Measurements from ENCODE around the gene CLOCK. TPM values are rescaled to one million over a fixed set of nuclear protein-coding genes. Genes with fewer than 3 reads are reported as not detected.

CLOCK gene
- total and polyA plus RNA-seq, 2 experiments from 2014 or later = 10.0 to 15.3 TPM

DNA sequence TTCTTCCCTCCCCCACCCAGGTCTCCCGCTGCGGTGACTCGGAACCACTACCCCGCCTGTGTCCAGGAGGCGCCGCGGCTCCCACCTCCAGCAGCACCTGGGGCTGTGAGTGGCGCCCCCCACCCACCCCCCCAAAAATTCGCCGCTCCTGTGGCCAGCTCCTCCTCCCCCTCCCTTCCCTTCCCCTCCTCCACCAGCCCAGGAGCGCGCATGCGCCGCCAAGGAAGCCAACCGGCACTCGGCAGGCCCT is 278 bp downstream of the CLOCK start:
- DNase-seq (ENCODE audit: low read depth in 1 of 2, low spot score in 1 of 2) = no peak
- TF ChIP-seq, protein P1, sequence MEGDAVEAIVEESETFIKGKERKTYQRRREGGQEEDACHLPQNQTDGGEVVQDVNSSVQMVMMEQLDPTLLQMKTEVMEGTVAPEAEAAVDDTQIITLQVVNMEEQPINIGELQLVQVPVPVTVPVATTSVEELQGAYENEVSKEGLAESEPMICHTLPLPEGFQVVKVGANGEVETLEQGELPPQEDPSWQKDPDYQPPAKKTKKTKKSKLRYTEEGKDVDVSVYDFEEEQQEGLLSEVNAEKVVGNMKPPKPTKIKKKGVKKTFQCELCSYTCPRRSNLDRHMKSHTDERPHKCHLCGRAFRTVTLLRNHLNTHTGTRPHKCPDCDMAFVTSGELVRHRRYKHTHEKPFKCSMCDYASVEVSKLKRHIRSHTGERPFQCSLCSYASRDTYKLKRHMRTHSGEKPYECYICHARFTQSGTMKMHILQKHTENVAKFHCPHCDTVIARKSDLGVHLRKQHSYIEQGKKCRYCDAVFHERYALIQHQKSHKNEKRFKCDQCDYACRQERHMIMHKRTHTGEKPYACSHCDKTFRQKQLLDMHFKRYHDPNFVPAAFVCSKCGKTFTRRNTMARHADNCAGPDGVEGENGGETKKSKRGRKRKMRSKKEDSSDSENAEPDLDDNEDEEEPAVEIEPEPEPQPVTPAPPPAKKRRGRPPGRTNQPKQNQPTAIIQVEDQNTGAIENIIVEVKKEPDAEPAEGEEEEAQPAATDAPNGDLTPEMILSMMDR (IDR thresholded peaks at IDR 0.05; ENCODE audit: low read depth, low read length) = no peak
- Histone ChIP-seq H3K27me3 (no peaks in the 10 kb centered on the region), H3K36me3 (no peaks in the 10 kb centered on the region), H3K4me1 (ENCODE audit: low read depth) (peaks cover 26% of the 10 kb centered on the region), H3K27ac (peak overlapping the region; percentile 98), H3K4me3 (peak overlapping the region; percentile 56), H3K9me3 (ENCODE audit: low read depth) (no peaks in the 10 kb centered on the region)

DNA sequence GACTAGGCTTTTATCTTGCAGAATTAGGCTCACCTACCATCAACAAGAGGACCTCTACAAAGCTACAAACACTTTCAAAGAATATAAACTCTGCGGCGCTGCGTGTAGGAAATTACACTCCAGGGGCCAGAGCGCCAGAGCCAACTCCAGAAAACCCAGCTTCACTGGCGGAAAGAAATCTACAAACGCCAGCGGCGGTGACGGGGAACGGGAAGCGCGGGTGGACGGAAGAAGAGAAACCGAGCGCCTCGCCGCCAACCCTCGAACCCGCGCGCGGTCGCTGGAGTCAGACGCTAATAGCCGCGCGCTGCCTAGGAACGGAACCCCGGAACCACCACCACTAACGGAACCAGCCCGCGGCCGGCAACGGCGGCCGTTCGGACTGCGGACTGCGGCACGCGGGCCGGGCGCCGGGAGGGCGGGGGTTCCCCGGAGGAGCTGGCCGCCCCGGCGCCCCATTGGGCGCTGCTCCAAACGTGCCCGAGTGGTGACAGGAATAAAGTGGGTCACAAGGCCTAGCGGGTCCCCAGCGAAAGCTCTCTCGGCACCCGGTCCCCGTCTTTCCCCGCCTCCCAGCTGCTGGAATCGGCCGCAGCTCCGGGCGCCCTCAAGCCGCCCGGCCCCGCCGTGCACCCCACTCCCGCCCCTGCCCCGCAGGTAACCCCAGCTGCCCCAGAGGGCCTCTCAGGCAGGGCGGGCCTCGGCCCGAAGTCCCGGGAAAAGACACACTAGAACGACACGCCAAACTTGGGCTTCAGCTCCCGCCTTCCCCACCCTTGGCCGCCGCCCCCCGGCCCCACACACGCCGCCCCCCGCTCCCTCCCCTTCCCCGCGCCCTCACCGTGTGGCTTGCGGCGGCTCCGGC is 836 bp downstream of the CLOCK start:
- DNase-seq (ENCODE audit: low read depth in 1 of 2, low spot score in 1 of 2) = peak; percentile 79 to 93
- H3K4me3 ChIP-seq = peak overlapping the region; percentile 56
- no peaks in the 10 kb centered on the region for H3K9me3 ChIP-seq (ENCODE audit: low read depth)
- TF ChIP-seq, protein P1 (IDR thresholded peaks at IDR 0.05; ENCODE audit: low read depth, low read length) = no peak
- H3K36me3 ChIP-seq = no peaks in the 10 kb centered on the region
- no peaks in the 10 kb centered on the region for H3K27me3 ChIP-seq
- H3K4me1 ChIP-seq (ENCODE audit: low read depth) = peaks cover 26% of the 10 kb centered on the region
- peak overlapping the region; percentile 98 for H3K27ac ChIP-seq

DNA sequence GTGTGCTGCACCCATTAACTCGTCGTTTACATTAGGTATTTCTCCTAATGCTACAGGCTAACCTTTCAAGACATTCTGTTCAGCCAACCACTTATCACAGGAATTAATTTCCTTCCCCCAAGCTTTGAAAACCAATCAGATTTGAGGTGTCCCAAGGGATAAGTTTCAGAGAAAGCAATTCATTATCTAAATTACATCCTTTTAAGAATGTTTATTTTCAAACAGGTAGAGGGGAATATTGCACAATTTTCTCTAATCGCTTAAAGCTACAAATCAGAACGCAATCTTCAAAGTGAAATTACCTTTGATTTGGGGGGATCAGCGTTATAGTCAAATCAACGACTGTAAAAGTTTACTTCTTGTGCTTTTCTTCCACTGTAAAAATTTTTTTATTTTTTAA is 1.6 kb downstream of the CLOCK start:
- TF ChIP-seq, protein P1 (IDR thresholded peaks at IDR 0.05; ENCODE audit: low read depth, low read length) = no peak
- H3K27me3 ChIP-seq = no peaks in the 10 kb centered on the region
- peaks cover 26% of the 10 kb centered on the region for H3K4me1 ChIP-seq (ENCODE audit: low read depth)
- DNase-seq (ENCODE audit: low read depth in 1 of 2, low spot score in 1 of 2) = peak; percentile 15 to 18
- no peaks in the 10 kb centered on the region for H3K36me3 ChIP-seq
- peak overlapping the region; percentile 98 for H3K27ac ChIP-seq
- H3K9me3 ChIP-seq (ENCODE audit: low read depth) = no peaks in the 10 kb centered on the region
- peak overlapping the region; percentile 56 for H3K4me3 ChIP-seq

DNA sequence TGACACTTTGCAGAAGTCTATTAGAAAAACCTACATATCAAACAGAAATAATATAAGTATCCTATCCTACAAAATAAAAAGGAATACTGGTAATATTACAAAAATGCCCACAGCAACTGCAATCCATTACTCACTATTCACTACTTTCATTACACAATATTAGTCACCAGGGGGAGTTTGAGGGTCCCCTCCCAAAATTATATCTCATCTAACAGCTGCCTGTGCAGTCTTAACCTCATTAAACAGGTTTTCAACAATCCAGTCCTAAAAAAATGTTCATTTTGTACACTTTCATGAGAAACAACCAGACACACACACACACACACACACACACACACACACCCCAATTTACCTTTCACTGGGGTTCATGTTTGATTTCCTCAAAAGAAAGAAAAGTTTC is 2.9 kb downstream of the CLOCK start:
- H3K27ac ChIP-seq = no peak overlapping the region
- H3K36me3 ChIP-seq = no peaks in the 10 kb centered on the region
- no peak overlapping the region for H3K4me3 ChIP-seq

DNA sequence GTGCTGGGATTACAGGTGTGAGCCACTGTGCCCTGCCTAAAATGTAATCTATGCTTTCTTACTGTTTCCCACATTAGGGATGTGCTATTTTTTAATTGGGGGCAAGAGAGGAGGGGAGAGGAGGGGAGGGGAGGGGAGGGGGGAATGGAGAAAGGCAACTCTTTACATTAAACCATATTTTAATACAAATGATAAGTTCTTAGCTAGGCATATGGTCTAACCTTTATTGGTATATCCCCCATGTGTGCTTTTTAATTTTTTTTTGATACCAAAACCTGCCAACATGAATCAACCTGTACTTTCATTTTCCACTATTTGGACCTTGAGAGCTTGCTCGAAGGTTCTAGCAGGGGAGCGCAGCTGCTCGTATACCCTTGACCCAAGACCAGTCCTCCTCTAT is 6.4 kb downstream of the CLOCK start:
- Histone ChIP-seq H3K27ac (no peak overlapping the region), H3K27me3 (no peaks in the 10 kb centered on the region), H3K4me1 (ENCODE audit: low read depth) (peaks cover 21% of the 10 kb centered on the region), H3K9me3 (ENCODE audit: low read depth) (no peaks in the 10 kb centered on the region), H3K36me3 (no peaks in the 10 kb centered on the region), H3K4me3 (no peak overlapping the region)
- TF ChIP-seq, protein P1 (IDR thresholded peaks at IDR 0.05; ENCODE audit: low read depth, low read length) = no peak
- DNase-seq (ENCODE audit: low read depth in 1 of 2, low spot score in 1 of 2) = no peak

More for the DNA sequence above, 2.9 kb downstream of the CLOCK start:
- Histone ChIP-seq H3K27me3 (no peaks in the 10 kb centered on the region), H3K4me1 (ENCODE audit: low read depth) (peaks cover 26% of the 10 kb centered on the region), H3K9me3 (ENCODE audit: low read depth) (no peaks in the 10 kb centered on the region)
- TF ChIP-seq, protein P1 (IDR thresholded peaks at IDR 0.05; ENCODE audit: low read depth, low read length) = no peak
- peak in 1 of 2 donors; percentile 13 for DNase-seq (ENCODE audit: low read depth in 1 of 2, low spot score in 1 of 2)

All from cardiac muscle cell (in vitro differentiated cells and primary cell).